Measurements from ENCODE around the gene CHCHD3. TPM values are rescaled to one million over a fixed set of nuclear protein-coding genes. Genes with fewer than 3 reads are reported as not detected.

CHCHD3 gene
- total RNA-seq, 5 donors from 2014 or later (not counting 1 experiment from before 2014, with no cell fraction given), result 25.6 to 33.7 (median 30.3) TPM

- ATAC-seq (replicated peaks in 1 of 4), result no peak
- no peak overlapping the region for H3K27ac ChIP-seq (ENCODE audit: low read length)
- H3K9me3 Mint-ChIP-seq, result no peaks in the 10 kb centered on the region
- no peaks in the 10 kb centered on the region for H3K27me3 ChIP-seq (replicated peaks in 1 of 2; ENCODE audit: control insufficient read depth in 2 of 2, extremely low read depth in 1 of 2, insufficient read depth in 2 of 2, low read length in 1 of 2)
- H3K4me3 ChIP-seq (ENCODE audit: control insufficient read depth in 1 of 2, extremely low read depth in 1 of 2, low read length in 1 of 2), result no peak overlapping the region
- H3K4me1 ChIP-seq (ENCODE audit: control insufficient read depth in 1 of 2, extremely low read depth in 1 of 2, insufficient read depth in 2 of 2, low read length in 2 of 2), result no peaks in the 10 kb centered on the region
- H3K36me3 ChIP-seq (ENCODE audit: control insufficient read depth in 2 of 2, extremely low read depth in 1 of 2, insufficient read depth in 1 of 2, low read length in 1 of 2), result peaks cover 0 to 4% of the 10 kb centered on the region in 2 donors
- no peak for DNase-seq
- H3K4me1 Mint-ChIP-seq, result peaks cover 45 to 52% (median 50%) of the 10 kb centered on the region in 3 donors
- H3K27me3 Mint-ChIP-seq, result no peaks in the 10 kb centered on the region
- no peaks in the 10 kb centered on the region for H3K9me3 ChIP-seq
- no CpG with 5 or more reads among the region's 1 CpG for WGBS (ENCODE audit: insufficient coverage)
- ChIA-PET CTCF (no interaction called here), POLR2A (no interaction called here)
- no peak overlapping the region for H3K4me3 Mint-ChIP-seq
- H3K27ac Mint-ChIP-seq, result no peak overlapping the region
- H3K36me3 Mint-ChIP-seq, result peaks cover 19% of the 10 kb centered on the region
These were observed 29.5 kb downstream of the CHCHD3 start for GRCh38 chr7:133052401-133052756.

GRCh38 chr7:133051719-133052400 is 30.0 kb downstream of the CHCHD3 start:
- CTCF ChIA-PET, result interaction anchor here in 1 of 2 donors (0.6 kb wide), 2 partner anchors 30 to 61 kb away, joined by 3 read pairs; partner anchors contain the start of gene CHCHD3
- Mint-ChIP-seq H3K27ac (no peak overlapping the region), H3K27me3 (no peaks in the 10 kb centered on the region), H3K4me3 (no peak overlapping the region), H3K9me3 (no peaks in the 10 kb centered on the region), H3K36me3 (peaks cover 24% of the 10 kb centered on the region), H3K4me1 (peaks cover 39 to 47% (median 45%) of the 10 kb centered on the region in 3 donors)
- Histone ChIP-seq H3K36me3 (ENCODE audit: control insufficient read depth in 2 of 2, extremely low read depth in 1 of 2, insufficient read depth in 1 of 2, low read length in 1 of 2) (peaks cover 0 to 4% of the 10 kb centered on the region in 2 donors), H3K4me3 (ENCODE audit: control insufficient read depth in 1 of 2, extremely low read depth in 1 of 2, low read length in 1 of 2) (no peak overlapping the region), H3K4me1 (ENCODE audit: control insufficient read depth in 1 of 2, extremely low read depth in 1 of 2, insufficient read depth in 2 of 2, low read length in 2 of 2) (no peaks in the 10 kb centered on the region), H3K27me3 (replicated peaks in 1 of 2; ENCODE audit: control insufficient read depth in 2 of 2, extremely low read depth in 1 of 2, insufficient read depth in 2 of 2, low read length in 1 of 2) (no peaks in the 10 kb centered on the region), H3K9me3 (no peaks in the 10 kb centered on the region), H3K27ac (ENCODE audit: low read length) (no peak overlapping the region)
- WGBS (ENCODE audit: insufficient coverage), result 90% methylated on average over 2 of the region's 5 CpGs
- POLR2A ChIA-PET, result interaction anchor here in 1 of 2 donors (0.6 kb wide), 1 partner anchor 17 kb away, joined by 8 read pairs; no protein-coding TSS in a partner anchor
- no peak for ATAC-seq (replicated peaks in 1 of 4)
- DNase-seq, result no peak

- Mint-ChIP-seq H3K27me3 (no peaks in the 10 kb centered on the region), H3K4me3 (no peak overlapping the region), H3K27ac (no peak overlapping the region), H3K4me1 (peaks cover 34 to 39% (median 37%) of the 10 kb centered on the region in 3 donors), H3K9me3 (no peaks in the 10 kb centered on the region), H3K36me3 (peaks cover 27% of the 10 kb centered on the region)
- Histone ChIP-seq H3K27me3 (replicated peaks in 1 of 2; ENCODE audit: control insufficient read depth in 2 of 2, extremely low read depth in 1 of 2, insufficient read depth in 2 of 2, low read length in 1 of 2) (no peaks in the 10 kb centered on the region), H3K4me1 (ENCODE audit: control insufficient read depth in 1 of 2, extremely low read depth in 1 of 2, insufficient read depth in 2 of 2, low read length in 2 of 2) (no peaks in the 10 kb centered on the region), H3K36me3 (ENCODE audit: control insufficient read depth in 2 of 2, extremely low read depth in 1 of 2, insufficient read depth in 1 of 2, low read length in 1 of 2) (peaks cover 0 to 4% of the 10 kb centered on the region in 2 donors), H3K4me3 (ENCODE audit: control insufficient read depth in 1 of 2, extremely low read depth in 1 of 2, low read length in 1 of 2) (no peak overlapping the region), H3K9me3 (no peaks in the 10 kb centered on the region), H3K27ac (ENCODE audit: low read length) (no peak overlapping the region)
- no CpG with 5 or more reads among the region's 2 CpGs for WGBS (ENCODE audit: insufficient coverage)
- CTCF ChIA-PET, result interaction anchor here in 1 of 2 donors (0.6 kb wide), 2 partner anchors 31 to 60 kb away, joined by 3 read pairs; partner anchors contain the start of gene CHCHD3
- POLR2A ChIA-PET, result no interaction called here
- ATAC-seq (replicated peaks in 1 of 4), result no peak
- peak in 2 of 35 experiments; percentile 1 to 7 for DNase-seq
These were observed 30.8 kb downstream of the CHCHD3 start for GRCh38 chr7:133051066-133051465.

GRCh38 chr7:133050200-133050995 is 31.5 kb downstream of the CHCHD3 start:
- WGBS (ENCODE audit: insufficient coverage), result 98% methylated on average over 5 of the region's 5 CpGs
- peaks cover 34% of the 10 kb centered on the region for H3K36me3 Mint-ChIP-seq
- H3K4me1 ChIP-seq (ENCODE audit: control insufficient read depth in 1 of 2, extremely low read depth in 1 of 2, insufficient read depth in 2 of 2, low read length in 2 of 2), result no peaks in the 10 kb centered on the region
- H3K27me3 Mint-ChIP-seq, result no peaks in the 10 kb centered on the region
- no peaks in the 10 kb centered on the region for H3K9me3 Mint-ChIP-seq
- no peaks in the 10 kb centered on the region for H3K9me3 ChIP-seq
- H3K36me3 ChIP-seq (ENCODE audit: control insufficient read depth in 2 of 2, extremely low read depth in 1 of 2, insufficient read depth in 1 of 2, low read length in 1 of 2), result peaks cover 0 to 4% of the 10 kb centered on the region in 2 donors
- ATAC-seq (replicated peaks in 1 of 4) (no peak), DNase-seq (no peak)
- no peak overlapping the region for H3K27ac ChIP-seq (ENCODE audit: low read length)
- no peak overlapping the region for H3K27ac Mint-ChIP-seq
- ChIA-PET CTCF (no interaction called here), POLR2A (no interaction called here)
- peaks cover 32 to 41% (median 35%) of the 10 kb centered on the region in 3 donors for H3K4me1 Mint-ChIP-seq
- H3K4me3 Mint-ChIP-seq, result no peak overlapping the region
- H3K27me3 ChIP-seq (replicated peaks in 1 of 2; ENCODE audit: control insufficient read depth in 2 of 2, extremely low read depth in 1 of 2, insufficient read depth in 2 of 2, low read length in 1 of 2), result no peaks in the 10 kb centered on the region
- no peak overlapping the region for H3K4me3 ChIP-seq (ENCODE audit: control insufficient read depth in 1 of 2, extremely low read depth in 1 of 2, low read length in 1 of 2)

GRCh38 chr7:133048589-133048988 is 33.3 kb downstream of the CHCHD3 start:
- Mint-ChIP-seq H3K9me3 (no peaks in the 10 kb centered on the region), H3K36me3 (peaks cover 39% of the 10 kb centered on the region), H3K27ac (no peak overlapping the region), H3K4me3 (no peak overlapping the region), H3K27me3 (no peaks in the 10 kb centered on the region), H3K4me1 (peaks cover 28 to 39% (median 29%) of the 10 kb centered on the region in 3 donors)
- no peaks in the 10 kb centered on the region for H3K4me1 ChIP-seq (ENCODE audit: control insufficient read depth in 1 of 2, extremely low read depth in 1 of 2, insufficient read depth in 2 of 2, low read length in 2 of 2)
- no peaks in the 10 kb centered on the region for H3K9me3 ChIP-seq
- H3K36me3 ChIP-seq (ENCODE audit: control insufficient read depth in 2 of 2, extremely low read depth in 1 of 2, insufficient read depth in 1 of 2, low read length in 1 of 2), result peaks cover 0 to 4% of the 10 kb centered on the region in 2 donors
- no peak overlapping the region for H3K4me3 ChIP-seq (ENCODE audit: control insufficient read depth in 1 of 2, extremely low read depth in 1 of 2, low read length in 1 of 2)
- DNase-seq (no peak), ATAC-seq (replicated peaks in 1 of 4) (no peak)
- no peaks in the 10 kb centered on the region for H3K27me3 ChIP-seq (replicated peaks in 1 of 2; ENCODE audit: control insufficient read depth in 2 of 2, extremely low read depth in 1 of 2, insufficient read depth in 2 of 2, low read length in 1 of 2)
- H3K27ac ChIP-seq (ENCODE audit: low read length), result no peak overlapping the region
- no CpG with 5 or more reads among the region's 4 CpGs for WGBS (ENCODE audit: insufficient coverage)
- POLR2A ChIA-PET, result no interaction called here
- CTCF ChIA-PET, result interaction anchor here in 1 of 2 donors (0.7 kb wide), 1 partner anchor 572 kb away, joined by 3 read pairs; no protein-coding TSS in a partner anchor

GRCh38 chr7:133047321-133047720 is 34.6 kb downstream of the CHCHD3 start:
- POLR2A ChIA-PET, result no interaction called here

More at GRCh38 chr7:133047321-133047720, 34.6 kb downstream of the CHCHD3 start:
- no peaks in the 10 kb centered on the region for H3K27me3 ChIP-seq (replicated peaks in 1 of 2; ENCODE audit: control insufficient read depth in 2 of 2, extremely low read depth in 1 of 2, insufficient read depth in 2 of 2, low read length in 1 of 2)
- CTCF ChIA-PET, result no interaction called here
- no peak overlapping the region for H3K4me3 ChIP-seq (ENCODE audit: control insufficient read depth in 1 of 2, extremely low read depth in 1 of 2, low read length in 1 of 2)
- no peaks in the 10 kb centered on the region for H3K27me3 Mint-ChIP-seq
- WGBS (ENCODE audit: insufficient coverage), result no CpG with 5 or more reads among the region's 2 CpGs
- no peak for ATAC-seq (replicated peaks in 1 of 4)
- DNase-seq, result no peak
- peaks cover 0 to 2% (median 0%) of the 10 kb centered on the region in 3 donors for H3K9me3 Mint-ChIP-seq
- no peak overlapping the region for H3K27ac ChIP-seq (ENCODE audit: low read length)
- no peak overlapping the region for H3K4me3 Mint-ChIP-seq
- H3K4me1 Mint-ChIP-seq, result peaks cover 16 to 30% (median 18%) of the 10 kb centered on the region in 3 donors
- no peaks in the 10 kb centered on the region for H3K4me1 ChIP-seq (ENCODE audit: control insufficient read depth in 1 of 2, extremely low read depth in 1 of 2, insufficient read depth in 2 of 2, low read length in 2 of 2)
- H3K9me3 ChIP-seq, result no peaks in the 10 kb centered on the region
- H3K36me3 Mint-ChIP-seq, result peaks cover 38% of the 10 kb centered on the region
- no peak overlapping the region for H3K27ac Mint-ChIP-seq
- H3K36me3 ChIP-seq (ENCODE audit: control insufficient read depth in 2 of 2, extremely low read depth in 1 of 2, insufficient read depth in 1 of 2, low read length in 1 of 2), result peaks cover 0 to 4% of the 10 kb centered on the region in 2 donors

All from T-cell (primary cell).